Testis (tissue), 3 donors: ENCODE results near the gene GSK3A. TPM values are rescaled to one million over a fixed set of nuclear protein-coding genes. Genes with fewer than 3 reads are reported as not detected.

ENCODE experiments used
- DNase-seq: peaks from one replicate; pipeline ENCODE4 v3.0.0-alpha.2; 2019
- H3K27ac ChIP-seq, 2 donors: fragments of 200-600 bp; sonication (generic); one replicate each; pipeline ENCODE4 v1.5.1; 2019
- H3K27me3 ChIP-seq: fragments of 200-600 bp; sonication (generic); one replicate; pipeline ENCODE4 v1.5.1; 2019
- H3K36me3 ChIP-seq: fragments of 200-600 bp; sonication (generic); one replicate; pipeline ENCODE4 v1.5.1; 2017; ENCODE audit warnings: low read depth; ENCODE audit errors: missing control alignments
- H3K4me1 ChIP-seq: fragments of 200-600 bp; sonication (generic); one replicate; pipeline ENCODE4 v1.5.1; 2019
- H3K4me3 ChIP-seq, 2 donors: fragments of 200-600 bp; sonication (generic); one replicate each; pipeline ENCODE4 v1.5.1; 2017 to 2019
- H3K9me3 ChIP-seq: fragments of 200-600 bp; sonication (generic); one replicate; pipeline ENCODE4 v1.5.1; 2017
- CTCF ChIP-seq, 3 experiments: fragments of 450-650 bp in 2 of 3; fragments of 200-600 bp in 1 of 3; sonication (generic) in 1 of 3; IDR thresholded peaks; one replicate each; pipeline ENCODE4 v1.5.1; 2016 to 2019; ENCODE audit warnings: antibody characterized with exemption in 3 of 3, mild to moderate bottlenecking in 2 of 3, moderate library complexity in 1 of 3
- POLR2A ChIP-seq: fragments of 450-650 bp; IDR thresholded peaks from one replicate; pipeline ENCODE4 v1.6.1; 2017; ENCODE audit warnings: antibody characterized with exemption, mild to moderate bottlenecking, moderate library complexity
- WGBS, 2 donors: methylation state at CpG; one replicate each; pipeline ENCODE4 v1.1.5; 2018; 5-methylcytosine and 5-hydroxymethylcytosine counted together
- intact Hi-C: fragments of 100-400 bp; cut with DNase I; formaldehyde crosslinking; loops from one replicate; pipeline ENCODE4 v1.15.1; 2023; ENCODE audit warnings: low total_unique reads
- polyA plus RNA-seq: library from polyadenylated mRNA; stranded (reverse); fragments of 350-450 nt; fragmentation: Illumina TruSeq; extraction: RNeasy Lipid Tissue Mini Kit (QIAGEN cat#74804); gene quantifications from one replicate; pipeline ENCODE4 v1.2.3, GENCODE V29; 2014; ENCODE audit warnings: low read depth, low replicate concordance; ENCODE audit not compliant: insufficient read depth
- total RNA-seq, 2 donors: library from RNA; depleted of rRNA; stranded (reverse); fragments of >200 nt; gene quantifications; one replicate each; pipeline ENCODE4 v1.2.3, GENCODE V29; 2016

Gene GSK3A
- total and polyA plus RNA-seq, 3 donors from 2014 or later = 54.3 to 98.1 (median 64.3) TPM

- no peak for DNase-seq
- TF ChIP-seq POLR2A (no peak), CTCF (IDR thresholded peaks at IDR 0.05) (no peak)
- Histone ChIP-seq H3K4me3 (no peak overlapping the region), H3K36me3 (no peaks in the 10 kb centered on the region), H3K4me1 (peaks cover 24% of the 10 kb centered on the region), H3K9me3 (no peaks in the 10 kb centered on the region), H3K27ac (no peak overlapping the region), H3K27me3 (no peaks in the 10 kb centered on the region)
- WGBS, 2 donors = 91 to 94% methylated on average over 4 to 8 of the region's 8 CpGs
- intact Hi-C loops = loop anchor here (5.0 kb wide), 1 partner anchor 42 kb away; no protein-coding TSS in a partner anchor
Measured at GRCh38 chr19:42289556-42290041, 47.2 kb upstream of the GSK3A start.

GRCh38 chr19:42288881-42289555, 46.6 kb upstream of the GSK3A start:
- intact Hi-C loops = no loop called here
- WGBS, 2 donors = 84 to 91% methylated on average over 13 to 22 of the region's 22 CpGs
- H3K27ac ChIP-seq = no peak overlapping the region
- H3K27me3 ChIP-seq = no peaks in the 10 kb centered on the region
- no peaks in the 10 kb centered on the region for H3K9me3 ChIP-seq
- TF ChIP-seq CTCF (IDR thresholded peaks at IDR 0.05) (no peak), POLR2A (no peak)
- no peak overlapping the region for H3K4me3 ChIP-seq
- no peak for DNase-seq
- no peaks in the 10 kb centered on the region for H3K36me3 ChIP-seq
- peaks cover 24% of the 10 kb centered on the region for H3K4me1 ChIP-seq

GRCh38 chr19:42288387-42288786, 46.0 kb upstream of the GSK3A start:
- intact Hi-C loops = no loop called here
- TF ChIP-seq POLR2A (no peak), CTCF (IDR thresholded peaks at IDR 0.05) (no peak)
- no peak overlapping the region for H3K4me3 ChIP-seq
- H3K9me3 ChIP-seq = no peaks in the 10 kb centered on the region
- 83 to 95% methylated on average over 4 of the region's 4 CpGs for WGBS, 2 donors
- H3K27me3 ChIP-seq = no peaks in the 10 kb centered on the region
- H3K36me3 ChIP-seq = no peaks in the 10 kb centered on the region
- no peak for DNase-seq
- no peak overlapping the region for H3K27ac ChIP-seq
- peaks cover 25% of the 10 kb centered on the region for H3K4me1 ChIP-seq

- no peak for DNase-seq
- WGBS, 2 donors = 93% methylated on average over 10 of the region's 10 CpGs
- Histone ChIP-seq H3K9me3 (no peaks in the 10 kb centered on the region), H3K36me3 (no peaks in the 10 kb centered on the region), H3K27me3 (no peaks in the 10 kb centered on the region), H3K4me1 (peaks cover 32% of the 10 kb centered on the region), H3K27ac (no peak overlapping the region), H3K4me3 (no peak overlapping the region)
- intact Hi-C loops = no loop called here
- TF ChIP-seq CTCF (IDR thresholded peaks at IDR 0.05) (no peak), POLR2A (no peak)
Measured at GRCh38 chr19:42287827-42288107, 45.4 kb upstream of the GSK3A start.
